Activated CD4-positive, CD25-positive, alpha-beta regulatory T cell (primary cell): ENCODE data around the gene DAAM2.

ENCODE experiments used
- DNase-seq, 4 experiments: peaks; one replicate each; lab custom pipeline; 2025; lab: John Stamatoyannopoulos, UW

The DAAM2 gene

GRCh38 chr6:39791850-39792539 is at the start of gene DAAM2:
DAAM2 (plus strand) TSS chr6:39792376; CDS start chr6:39856303, 63,927 bp downstream.
- no peak for DNase-seq

GRCh38 chr6:39746795-39747194 is 45.4 kb upstream of the DAAM2 start:
- DNase-seq: no peak

GRCh38 chr6:39752835-39753724 is 39.1 kb upstream of the DAAM2 start:
- no peak for DNase-seq

GRCh38 chr6:39753725-39754045 is 38.5 kb upstream of the DAAM2 start:
- no peak for DNase-seq

- DNase-seq: no peak
Measured at GRCh38 chr6:39754514-39755115, 37.6 kb upstream of the DAAM2 start.

GRCh38 chr6:39755231-39755630 is 36.9 kb upstream of the DAAM2 start:
- no peak for DNase-seq

GRCh38 chr6:39756582-39756981 is 35.6 kb upstream of the DAAM2 start:
- no peak for DNase-seq

- DNase-seq: no peak
Measured at GRCh38 chr6:39758905-39759605, 33.1 kb upstream of the DAAM2 start.

- DNase-seq: no peak
Measured at GRCh38 chr6:39760226-39760952, 31.8 kb upstream of the DAAM2 start.

GRCh38 chr6:39765508-39766065 is 26.6 kb upstream of the DAAM2 start:
- no peak for DNase-seq

- DNase-seq: no peak
Measured at GRCh38 chr6:39769012-39769411, 23.2 kb upstream of the DAAM2 start.

GRCh38 chr6:39770446-39770845 is 21.7 kb upstream of the DAAM2 start:
- no peak for DNase-seq

GRCh38 chr6:39772559-39773273 is 19.5 kb upstream of the DAAM2 start:
- DNase-seq: no peak

- DNase-seq: no peak
Measured at GRCh38 chr6:39773782-39774181, 18.4 kb upstream of the DAAM2 start.

GRCh38 chr6:39776581-39776980 is 15.6 kb upstream of the DAAM2 start:
- DNase-seq: no peak

- no peak for DNase-seq
Measured at GRCh38 chr6:39777218-39777617, 15.0 kb upstream of the DAAM2 start.

GRCh38 chr6:39777661-39778060 is 14.5 kb upstream of the DAAM2 start:
- no peak for DNase-seq

GRCh38 chr6:39778581-39779255 is 13.5 kb upstream of the DAAM2 start:
- no peak for DNase-seq

- no peak for DNase-seq
Measured at GRCh38 chr6:39785281-39785680, 6.9 kb upstream of the DAAM2 start.

- no peak for DNase-seq
Measured at GRCh38 chr6:39786649-39787048, 5.5 kb upstream of the DAAM2 start.
